ENCODE measurements around the gene C2CD2L. TPM values are rescaled to one million over a fixed set of nuclear protein-coding genes. Genes with fewer than 3 reads are reported as not detected.

C2CD2L gene
- total and polyA plus RNA-seq, 2 of the 13 experiments (the other 11 are each of a cell fraction or from before 2014, with no cell fraction given), result 3.7 to 5.5 TPM

GRCh38 chr11:119084663-119085436 lies 22.3 kb upstream of the C2CD2L start, which contains the start of gene HMBS (continued):
- TF ChIP-seq MIXL1 (CRISPR knock-in tag; IDR thresholded peaks at IDR 0.05) (0 out of 2 replicates have a peak, but pooled peaks have one; percentile 12), THAP9 (CRISPR knock-in tag; IDR thresholded peaks at IDR 0.05; ENCODE audit: borderline replicate concordance) (peak; percentile 34; the same call in 1 of the 2 replicates), ZC3H13 (CRISPR knock-in tag; IDR thresholded peaks at IDR 0.05) (peak; percentile 83; the same call in 1 of the 2 replicates), PHF21A (CRISPR knock-in tag; IDR thresholded peaks at IDR 0.05) (peak; percentile 46; the same call in 1 of the 2 replicates), SSRP1 (CRISPR knock-in tag; IDR thresholded peaks at IDR 0.05) (no peak), ATF5 (CRISPR knock-in tag; IDR thresholded peaks at IDR 0.05; ENCODE audit: low read depth) (no peak), ZNF747 (CRISPR knock-in tag; IDR thresholded peaks at IDR 0.05; ENCODE audit: borderline replicate concordance) (0 out of 2 replicates have a peak, but pooled peaks have one; percentile 39), HNRNPH1 (optimal IDR thresholded peaks at IDR 0.05; ENCODE audit: low read depth, low read length) (no peak), HNRNPL (IDR thresholded peaks at IDR 0.05; ENCODE audit: low read depth, low read length) (no peak), RELA (CRISPR knock-in tag; IDR thresholded peaks at IDR 0.05) (0 out of 2 replicates have a peak, but pooled peaks have one; percentile 29), RFX1 (IDR thresholded peaks at IDR 0.05) (no peak), ZFP1 (CRISPR knock-in tag; IDR thresholded peaks at IDR 0.05) (peak; percentile 24; the same call in 1 of the 2 replicates), NFAT5 (CRISPR knock-in tag; IDR thresholded peaks at IDR 0.05) (no peak), KAT2B (IDR thresholded peaks at IDR 0.05; ENCODE audit: borderline replicate concordance, low read depth, low read length) (no peak), ZFP36L1 (CRISPR knock-in tag; IDR thresholded peaks at IDR 0.05) (0 out of 2 replicates have a peak, but pooled peaks have one; percentile 57)
- TF ChIP-seq, protein P1, sequence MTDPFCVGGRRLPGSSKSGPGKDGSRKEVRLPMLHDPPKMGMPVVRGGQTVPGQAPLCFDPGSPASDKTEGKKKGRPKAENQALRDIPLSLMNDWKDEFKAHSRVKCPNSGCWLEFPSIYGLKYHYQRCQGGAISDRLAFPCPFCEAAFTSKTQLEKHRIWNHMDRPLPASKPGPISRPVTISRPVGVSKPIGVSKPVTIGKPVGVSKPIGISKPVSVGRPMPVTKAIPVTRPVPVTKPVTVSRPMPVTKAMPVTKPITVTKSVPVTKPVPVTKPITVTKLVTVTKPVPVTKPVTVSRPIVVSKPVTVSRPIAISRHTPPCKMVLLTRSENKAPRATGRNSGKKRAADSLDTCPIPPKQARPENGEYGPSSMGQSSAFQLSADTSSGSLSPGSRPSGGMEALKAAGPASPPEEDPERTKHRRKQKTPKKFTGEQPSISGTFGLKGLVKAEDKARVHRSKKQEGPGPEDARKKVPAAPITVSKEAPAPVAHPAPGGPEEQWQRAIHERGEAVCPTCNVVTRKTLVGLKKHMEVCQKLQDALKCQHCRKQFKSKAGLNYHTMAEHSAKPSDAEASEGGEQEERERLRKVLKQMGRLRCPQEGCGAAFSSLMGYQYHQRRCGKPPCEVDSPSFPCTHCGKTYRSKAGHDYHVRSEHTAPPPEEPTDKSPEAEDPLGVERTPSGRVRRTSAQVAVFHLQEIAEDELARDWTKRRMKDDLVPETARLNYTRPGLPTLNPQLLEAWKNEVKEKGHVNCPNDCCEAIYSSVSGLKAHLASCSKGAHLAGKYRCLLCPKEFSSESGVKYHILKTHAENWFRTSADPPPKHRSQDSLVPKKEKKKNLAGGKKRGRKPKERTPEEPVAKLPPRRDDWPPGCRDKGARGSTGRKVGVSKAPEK (CRISPR knock-in tag; IDR thresholded peaks at IDR 0.05; ENCODE audit: borderline replicate concordance), result no peak

All from HepG2 (cell line).